Measurements from ENCODE around the gene BCL6B.

GRCh38 chr17:7064261-7064660 lies 41.4 kb downstream of the BCL6B start:
- TF ChIP-seq POLR2A (IDR thresholded peaks at IDR 0.05) = no peak
- TF ChIP-seq CTCF (IDR thresholded peaks at IDR 0.05) = no peak
